A673 (cell line): ENCODE measurements around the gene CLEC2A. TPM values are rescaled to one million over a fixed set of nuclear protein-coding genes. Genes with fewer than 3 reads are reported as not detected.

Source experiments
- BruUV-seq: library from RNA; stranded (reverse); fragments of 400-500 nt; replicated peaks from 2 replicates; lab custom pipeline; 2021; lab: Mats Ljungman, UMichigan
- CTCF ChIA-PET: fragments of 300-600 bp; sonication (Branson Sonifier 250); formaldehyde crosslinking; loops from one replicate; lab custom pipeline; 2022; ENCODE audit warnings: antibody characterized with exemption; lab: Charles Lee
- POLR2A ChIA-PET: fragments of 300-600 bp; sonication (Branson Sonifier 250); formaldehyde crosslinking; loops from one replicate; lab custom pipeline; 2022; ENCODE audit warnings: antibody characterized with exemption; ENCODE audit not compliant: low non-redundant PET; lab: Charles Lee
- DNase-seq: peaks from one replicate; pipeline ENCODE4 v3.0.0-alpha.2; 2015; ENCODE audit warnings: low spot score
- H3K27ac ChIP-seq: fragments of 200-600 bp; sonication (generic); 2 replicates; pipeline ENCODE4 v1.5.1; 2016; ENCODE audit warnings: mixed run types, low read depth, mild to moderate bottlenecking, mixed read lengths, antibody characterized with exemption, low read length; ENCODE audit not compliant: poor library complexity, severe bottlenecking
- H3K27me3 ChIP-seq: fragments of 200-600 bp; sonication (generic); replicated peaks from 2 replicates; pipeline ENCODE4 v1.6.1; 2017; ENCODE audit warnings: mixed run types, low read depth, mild to moderate bottlenecking, mixed read lengths, antibody characterized with exemption, low read length; ENCODE audit not compliant: insufficient read depth, poor library complexity
- H3K36me3 ChIP-seq: fragments of 200-600 bp; sonication (generic); 2 replicates; pipeline ENCODE4 v1.6.1; 2016; ENCODE audit warnings: mixed run types, mild to moderate bottlenecking, mixed read lengths, antibody characterized with exemption, low read length; ENCODE audit not compliant: insufficient read depth, poor library complexity, severe bottlenecking
- H3K4me1 ChIP-seq: fragments of 200-600 bp; sonication (generic); 2 replicates; pipeline ENCODE4 v1.6.1; 2017; ENCODE audit warnings: mixed run types, mild to moderate bottlenecking, mixed read lengths, antibody characterized with exemption, low read length; ENCODE audit not compliant: insufficient read depth, poor library complexity, severe bottlenecking
- H3K4me3 ChIP-seq: fragments of 200-600 bp; sonication (generic); 2 replicates; pipeline ENCODE4 v1.5.1; 2016; ENCODE audit warnings: low read depth, mixed run types, mild to moderate bottlenecking, mixed read lengths, low read length; ENCODE audit not compliant: poor library complexity, severe bottlenecking
- H3K9me3 ChIP-seq: fragments of 200-600 bp; sonication (generic); 2 replicates; pipeline ENCODE4 v1.6.1; 2016; ENCODE audit warnings: mixed run types, low read depth, mild to moderate bottlenecking, mixed read lengths, antibody characterized with exemption, low read length; ENCODE audit not compliant: poor library complexity, severe bottlenecking
- CTCF ChIP-seq: fragments of 300-800, 200-600 bp; sonication (generic); conservative IDR thresholded peaks from 2 replicates; pipeline ENCODE4 v1.5.1; 2017; ENCODE audit warnings: low read depth, mild to moderate bottlenecking, antibody characterized with exemption, low read length, moderate library complexity, mixed read lengths
- EZH2 ChIP-seq: fragments of 200-600 bp; sonication (generic); IDR thresholded peaks from 2 replicates; pipeline ENCODE4 v1.6.1; 2017; ENCODE audit warnings: borderline replicate concordance, low read depth, mild to moderate bottlenecking, mixed read lengths, antibody characterized with exemption, low read length; ENCODE audit not compliant: poor library complexity, severe bottlenecking
- intact Hi-C: fragments of 100-400 bp; cut with micrococcal nuclease; formaldehyde crosslinking; loops from one replicate; pipeline ENCODE4 v1.10.0; 2022; ENCODE audit not compliant: unreplicated experiment
- total RNA-seq: library from RNA; stranded (reverse); gene quantifications from 2 replicates; pipeline ENCODE4 v1.2.3, GENCODE V29; 2021

Gene CLEC2A
- total RNA-seq, 1 experiment from 2014 or later = not detected

GRCh38 chr12:9899209-9899608, 33.0 kb downstream of the CLEC2A start:
- Histone ChIP-seq H3K9me3 (peaks cover 5% of the 10 kb centered on the region), H3K4me1 (no peaks in the 10 kb centered on the region), H3K27ac (no peak overlapping the region), H3K27me3 (peaks cover 6% of the 10 kb centered on the region), H3K36me3 (no peaks in the 10 kb centered on the region), H3K4me3 (no peak overlapping the region)
- intact Hi-C loops = no loop called here
- BruUV-seq = no TSS peak
- DNase-seq = no peak
- POLR2A ChIA-PET = no interaction called here
- no peak for TF ChIP-seq CTCF
- no peak for TF ChIP-seq EZH2
- CTCF ChIA-PET = no interaction called here

- TF ChIP-seq CTCF (no peak), EZH2 (no peak)
- intact Hi-C loops = no loop called here
- Histone ChIP-seq H3K9me3 (peaks cover 3% of the 10 kb centered on the region), H3K36me3 (no peaks in the 10 kb centered on the region), H3K4me1 (no peaks in the 10 kb centered on the region), H3K4me3 (no peak overlapping the region), H3K27me3 (peaks cover 10% of the 10 kb centered on the region), H3K27ac (no peak overlapping the region)
- ChIA-PET CTCF (no interaction called here), POLR2A (no interaction called here)
- DNase-seq = no peak
- no TSS peak for BruUV-seq
Observed at GRCh38 chr12:9897535-9897934, 34.6 kb downstream of the CLEC2A start.

- no peaks in the 10 kb centered on the region for H3K4me1 ChIP-seq
- DNase-seq = no peak
- peaks cover 10% of the 10 kb centered on the region for H3K27me3 ChIP-seq
- H3K4me3 ChIP-seq = no peak overlapping the region
- no peaks in the 10 kb centered on the region for H3K9me3 ChIP-seq
- TF ChIP-seq CTCF (no peak), EZH2 (no peak)
- no peaks in the 10 kb centered on the region for H3K36me3 ChIP-seq
- intact Hi-C loops = no loop called here
- BruUV-seq = no TSS peak
- POLR2A ChIA-PET = interaction anchor here (0.6 kb wide), 1 partner anchor 34 kb away, joined by 3 read pairs; no protein-coding TSS in a partner anchor
- CTCF ChIA-PET = no interaction called here
- H3K27ac ChIP-seq = no peak overlapping the region
Observed at GRCh38 chr12:9895215-9895971, 36.8 kb downstream of the CLEC2A start.
